ENCODE measurements around the gene GPR15LG. TPM values are rescaled to one million over a fixed set of nuclear protein-coding genes. Genes with fewer than 3 reads are reported as not detected.

Gene GPR15LG
- total RNA-seq, 4 donors from 2014 or later = 132 to 352 (median 320) TPM

GRCh38 chr10:84156768-84157167 is 16.8 kb upstream of the GPR15LG start:
- Histone ChIP-seq H3K4me1 (peaks cover 0 to 48% (median 4%) of the 10 kb centered on the region in 3 donors), H3K9me3 (no peaks in the 10 kb centered on the region), H3K27me3 (peaks cover 0 to 2% (median 0%) of the 10 kb centered on the region in 4 donors), H3K36me3 (peaks cover 0 to 40% (median 0%) of the 10 kb centered on the region in 3 donors), H3K4me3 (no peak overlapping the region), H3K27ac (peak overlapping the region in 1 of 4 donors; percentile 34)
- TF ChIP-seq POLR2A (IDR thresholded peaks at IDR 0.05) = no peak
- DNase-seq = no peak
- 55 to 73% methylated on average over 10 of the region's 10 CpGs for WGBS, 2 donors
- intact Hi-C loops (cut with DNase I) = no loop called here

- H3K4me3 ChIP-seq = no peak overlapping the region
- H3K36me3 ChIP-seq = peaks cover 0 to 27% (median 0%) of the 10 kb centered on the region in 3 donors
- intact Hi-C loops (cut with DNase I) = no loop called here
- H3K9me3 ChIP-seq = no peaks in the 10 kb centered on the region
- H3K4me1 ChIP-seq = peaks cover 0 to 56% (median 4%) of the 10 kb centered on the region in 3 donors
- peaks cover 0 to 12% (median 0%) of the 10 kb centered on the region in 4 donors for H3K27me3 ChIP-seq
- WGBS, 2 donors = 84 to 86% methylated on average over 2 of the region's 2 CpGs
- peak overlapping the region in 3 of 4 donors; percentile 72 to 79 (median 76) for H3K27ac ChIP-seq
- no peak for TF ChIP-seq CTCF (IDR thresholded peaks at IDR 0.05)
- TF ChIP-seq POLR2A (IDR thresholded peaks at IDR 0.05) = no peak
- no peak for DNase-seq
Measured at GRCh38 chr10:84158061-84158460, 15.5 kb upstream of the GPR15LG start.

- H3K4me3 ChIP-seq = no peak overlapping the region
- H3K36me3 ChIP-seq = peaks cover 0 to 22% (median 0%) of the 10 kb centered on the region in 3 donors
- peak overlapping the region in 3 of 4 donors; percentile 72 to 79 (median 76) for H3K27ac ChIP-seq
- TF ChIP-seq POLR2A (IDR thresholded peaks at IDR 0.05) (no peak), CTCF (IDR thresholded peaks at IDR 0.05) (no peak)
- 70 to 81% methylated on average over 4 of the region's 4 CpGs for WGBS, 2 donors
- intact Hi-C loops (cut with DNase I) = no loop called here
- no peak for DNase-seq
- peaks cover 0 to 13% (median 0%) of the 10 kb centered on the region in 4 donors for H3K27me3 ChIP-seq
- peaks cover 0 to 61% (median 4%) of the 10 kb centered on the region in 3 donors for H3K4me1 ChIP-seq
- H3K9me3 ChIP-seq = no peaks in the 10 kb centered on the region
Measured at GRCh38 chr10:84158550-84158949, 15.1 kb upstream of the GPR15LG start.

- H3K4me1 ChIP-seq = peaks cover 0 to 67% (median 4%) of the 10 kb centered on the region in 3 donors
- intact Hi-C loops (cut with DNase I) = no loop called here
- H3K9me3 ChIP-seq = no peaks in the 10 kb centered on the region
- WGBS, 2 donors = 22 to 32% methylated on average over 9 of the region's 9 CpGs
- TF ChIP-seq CTCF (IDR thresholded peaks at IDR 0.05) (no peak), POLR2A (IDR thresholded peaks at IDR 0.05) (no peak)
- peak overlapping the region in 1 of 4 donors; percentile 9 for H3K4me3 ChIP-seq
- H3K36me3 ChIP-seq = peaks cover 0 to 16% (median 0%) of the 10 kb centered on the region in 3 donors
- no peak for DNase-seq
- peaks cover 0 to 19% (median 0%) of the 10 kb centered on the region in 4 donors for H3K27me3 ChIP-seq
- H3K27ac ChIP-seq = peak overlapping the region; percentile 3 to 79 (median 74)
Measured at GRCh38 chr10:84159076-84159685, 14.4 kb upstream of the GPR15LG start.

GRCh38 chr10:84160663-84161362 is 12.8 kb upstream of the GPR15LG start:
- WGBS, 2 donors = 49 to 57% methylated on average over 6 of the region's 6 CpGs
- Histone ChIP-seq H3K4me1 (peaks cover 7 to 83% (median 19%) of the 10 kb centered on the region in 3 donors), H3K27ac (peak overlapping the region in 2 of 4 donors; percentile 23 to 72), H3K9me3 (no peaks in the 10 kb centered on the region), H3K36me3 (no peaks in the 10 kb centered on the region), H3K4me3 (no peak overlapping the region), H3K27me3 (peaks cover 0 to 22% (median 0%) of the 10 kb centered on the region in 4 donors)
- peak in 1 of 6 experiments; percentile 28 for TF ChIP-seq CTCF (IDR thresholded peaks at IDR 0.05)
- TF ChIP-seq POLR2A (IDR thresholded peaks at IDR 0.05) = no peak
- DNase-seq = no peak
- intact Hi-C loops (cut with DNase I) = no loop called here
